GM21737 (cell line): Measurements from ENCODE around the gene PPIB.
A peak's percentile ranks its signal among the peaks of the same experiment; 100 is the strongest.

Experiments
- ATAC-seq: cut with Tn5 transposase; IDR thresholded peaks from one replicate; pipeline ENCODE4 v1.9.1; 2021; ENCODE audit warnings: mild to moderate bottlenecking, moderate library complexity; ENCODE audit not compliant: unreplicated experiment

PPIB gene

GRCh38 chr15:64158363-64159134 lies 4.3 kb downstream of the PPIB start:
- ATAC-seq, result no peak

DNA sequence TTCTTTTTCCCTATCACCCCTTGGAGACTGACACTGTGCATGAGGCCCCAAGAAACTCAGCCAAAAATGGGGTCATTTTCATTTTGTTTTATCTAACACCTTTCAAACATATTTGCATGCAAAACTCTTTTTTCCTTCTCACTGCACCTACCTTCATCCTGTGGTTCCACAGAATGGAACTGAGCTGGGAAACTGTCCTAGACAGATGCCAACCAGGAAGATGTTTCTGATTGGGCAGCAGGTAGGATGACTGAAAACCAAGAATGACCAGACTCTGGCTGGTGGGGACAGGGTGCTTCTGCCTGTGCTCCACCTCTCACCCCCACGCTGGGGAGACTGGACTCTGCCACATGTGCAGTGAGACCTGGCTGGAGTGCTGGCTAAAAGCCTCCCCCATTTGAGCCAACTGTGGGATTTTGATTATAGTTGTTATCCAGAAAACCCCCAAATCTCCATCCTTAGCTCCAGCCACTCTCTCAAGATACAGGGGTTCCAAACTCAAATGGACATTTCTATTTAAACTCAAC lies 5.2 kb downstream of the PPIB start:
- ATAC-seq, result no peak

GRCh38 chr15:64156652-64157331 lies 6.0 kb downstream of the PPIB start:
- ATAC-seq, result no peak

GRCh38 chr15:64155802-64156651 lies 6.8 kb downstream of the PPIB start:
- ATAC-seq, result no peak

DNA sequence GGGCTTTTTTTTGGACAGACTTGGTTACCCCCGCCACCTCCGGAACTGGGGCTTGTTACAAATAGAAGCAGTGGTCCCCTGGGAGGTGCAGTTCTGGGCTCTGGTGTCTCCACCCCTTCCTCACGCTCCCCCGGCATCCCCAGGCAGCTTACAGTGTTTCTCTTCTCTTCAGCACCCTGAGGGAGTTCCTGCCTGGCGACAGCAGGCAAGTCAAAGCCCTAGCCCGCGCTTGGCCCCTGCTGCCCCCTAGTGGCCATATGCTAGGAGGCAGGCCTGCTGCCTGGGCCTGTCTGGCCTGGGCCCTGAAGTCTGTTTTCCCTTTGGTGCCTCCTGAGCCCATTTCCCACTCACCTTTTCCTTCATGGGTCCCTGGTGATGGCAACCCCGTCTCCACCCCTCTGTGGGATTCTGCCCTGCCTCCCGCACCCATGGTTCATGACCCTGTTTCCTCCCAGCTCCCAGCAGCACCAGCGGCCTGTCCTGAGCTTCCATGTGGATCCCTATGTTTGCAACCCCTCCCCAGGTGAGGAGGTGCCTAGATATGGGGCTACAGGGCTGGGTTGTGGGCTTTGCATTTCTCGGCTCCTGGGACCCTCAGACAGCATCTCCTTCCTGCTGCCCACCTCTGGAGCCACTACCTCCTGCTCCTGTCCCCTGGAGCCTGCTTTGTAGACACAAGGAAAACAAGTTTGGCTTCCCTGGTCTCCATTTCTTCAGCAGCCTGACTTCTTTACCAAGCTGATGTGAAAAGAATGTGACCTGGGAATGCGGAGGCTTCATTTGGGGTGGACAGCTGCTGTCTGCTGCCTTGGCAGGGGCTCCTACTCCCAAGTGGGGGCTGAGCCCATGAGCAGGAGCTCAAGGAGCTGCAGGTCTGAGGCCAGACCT lies 9.1 kb downstream of the PPIB start:
- ATAC-seq, result peak; percentile 50

GRCh38 chr15:64152507-64153387 lies 10.1 kb downstream of the PPIB start:
- ATAC-seq, result peak; percentile 5

GRCh38 chr15:64151727-64152506 lies 10.9 kb downstream of the PPIB start, which contains the start of gene SNX22:
SNX22 (plus strand) TSS chr15:64151731; CDS start chr15:64151776, 45 bp downstream.
- ATAC-seq, result peak; percentile 11

DNA sequence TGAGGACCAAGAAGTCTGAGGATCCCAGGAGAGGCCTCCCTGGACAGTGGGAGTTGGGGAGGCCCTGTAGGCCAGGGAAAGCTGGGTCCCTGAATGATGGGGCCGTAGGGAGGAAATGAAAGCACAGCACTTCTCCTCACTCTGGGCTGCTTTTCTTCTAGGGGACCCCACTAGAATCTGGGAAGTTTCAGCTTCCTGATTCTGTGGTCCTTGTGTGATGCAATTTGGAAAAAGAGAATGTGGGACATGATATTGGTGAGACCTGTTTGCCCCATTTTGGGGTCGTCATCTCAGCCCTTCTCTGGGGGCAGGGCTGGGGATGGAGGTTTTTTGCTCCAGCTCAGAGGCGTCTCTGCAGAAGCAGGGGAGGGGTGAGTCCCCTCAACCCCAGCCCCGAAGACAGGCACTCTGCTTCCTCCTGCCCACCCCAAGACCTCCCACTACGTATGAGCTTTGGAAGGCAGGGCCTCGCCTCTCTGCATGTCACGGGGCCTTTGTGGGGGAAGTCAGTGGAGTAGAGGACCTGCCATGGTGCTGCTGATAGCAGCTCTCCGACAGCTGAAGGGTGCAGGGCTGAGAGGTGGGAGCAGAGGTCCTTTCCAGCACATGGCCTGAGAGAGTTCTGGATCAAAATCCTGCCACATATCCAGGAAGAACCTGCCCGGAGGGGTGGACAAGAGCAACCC lies 12.8 kb downstream of the PPIB start:
- no peak for ATAC-seq

DNA sequence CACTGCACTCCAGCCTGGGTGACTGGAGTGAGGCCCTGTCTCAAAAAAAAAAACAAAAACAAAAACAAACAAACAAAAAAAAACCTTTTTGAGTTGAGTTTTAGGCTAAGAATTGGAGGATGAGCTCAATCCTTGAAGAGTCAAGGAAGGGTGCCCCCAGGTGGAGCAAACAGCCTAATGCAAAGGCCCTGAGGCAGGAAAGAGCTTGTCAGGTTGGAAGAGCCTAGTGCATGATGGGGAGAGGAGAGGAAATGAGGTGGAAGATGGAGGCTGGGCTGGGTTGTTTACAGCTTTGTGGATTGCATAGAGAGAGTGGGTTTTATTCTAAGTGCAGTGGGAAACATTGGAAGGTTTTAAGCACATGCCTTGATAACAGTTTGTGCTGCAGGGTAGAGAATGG lies 13.4 kb downstream of the PPIB start:
- no peak for ATAC-seq

GRCh38 chr15:64148581-64148980 lies 14.2 kb downstream of the PPIB start:
- no peak for ATAC-seq

DNA sequence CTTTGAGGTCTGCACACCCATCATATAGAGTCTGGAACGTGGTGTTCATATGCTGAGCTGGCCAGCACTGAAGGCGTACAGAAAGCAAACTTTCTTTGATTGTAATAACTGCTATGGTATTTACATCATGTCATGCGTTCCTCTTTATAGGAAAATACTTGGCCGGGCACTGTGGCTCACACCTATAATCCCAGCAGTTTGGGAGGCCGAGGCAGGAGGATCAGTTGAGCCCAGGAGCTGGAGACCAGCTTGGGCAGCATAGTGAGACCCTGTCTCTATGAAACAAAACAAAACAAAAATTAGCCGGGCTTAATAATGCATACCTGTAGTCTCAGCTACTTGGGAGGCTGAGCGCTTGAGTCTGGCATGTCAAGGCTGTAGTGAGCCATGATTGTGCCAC lies 14.7 kb downstream of the PPIB start:
- no peak for ATAC-seq

DNA sequence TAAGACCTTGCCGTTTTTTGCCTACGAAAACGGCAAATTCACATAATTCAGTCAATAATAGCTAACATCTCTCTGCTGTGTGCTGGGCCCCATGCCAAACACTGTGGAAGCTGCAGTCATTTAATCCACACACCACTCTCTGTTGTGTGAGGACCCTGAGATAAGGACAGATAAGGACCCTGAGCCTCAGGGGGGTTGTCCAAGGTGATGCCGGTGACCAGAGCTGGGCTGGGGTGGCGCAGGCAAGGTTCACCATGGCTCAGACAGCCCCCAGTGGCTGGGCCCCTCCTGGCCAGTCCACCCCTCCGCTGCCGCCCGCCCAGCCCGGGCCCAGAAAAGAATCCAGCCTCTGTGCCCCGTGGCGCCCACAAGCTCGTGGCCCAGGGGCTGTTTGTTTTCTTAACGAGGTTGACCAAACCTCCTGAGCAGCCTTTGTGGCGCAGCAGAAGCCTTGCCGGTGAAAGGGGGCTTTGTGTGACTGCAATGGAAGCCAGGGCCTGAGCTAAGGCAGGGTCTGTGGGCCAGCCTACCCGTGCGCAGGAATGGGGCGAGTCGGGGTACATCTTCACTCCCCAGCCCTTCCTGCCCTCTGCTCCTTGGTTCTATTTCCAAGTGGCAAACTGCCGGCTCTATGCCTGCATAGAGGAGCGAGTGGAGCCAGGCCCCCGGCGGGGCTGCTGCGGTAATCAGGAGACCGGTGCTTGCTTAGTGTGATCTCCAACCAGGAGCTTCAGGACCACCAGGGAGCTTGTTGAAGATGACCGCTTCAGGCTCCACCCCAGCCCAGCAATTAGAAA lies 15.7 kb downstream of the PPIB start:
- ATAC-seq, result no peak

GRCh38 chr15:64146520-64146884 lies 16.3 kb downstream of the PPIB start:
- ATAC-seq, result no peak

DNA sequence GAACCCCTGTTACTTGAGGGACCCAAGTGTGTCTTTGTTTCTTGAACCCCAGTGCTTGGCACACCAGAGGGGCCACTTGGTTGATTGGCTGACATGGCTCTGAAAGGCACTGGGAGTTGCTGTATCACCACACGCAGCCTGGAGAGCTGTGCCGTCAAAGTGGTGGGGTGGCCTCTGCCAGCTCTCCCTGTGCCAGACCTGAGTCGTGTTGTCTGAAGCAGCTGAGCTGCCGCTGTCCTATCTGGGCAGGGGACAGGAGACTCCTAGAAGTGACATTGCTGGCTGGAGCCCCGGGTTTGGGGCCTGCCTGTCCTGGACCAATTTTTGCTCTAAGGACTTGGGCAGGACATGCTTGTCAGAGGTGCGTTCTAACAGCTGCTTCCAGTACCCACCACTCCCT lies 16.8 kb downstream of the PPIB start:
- ATAC-seq, result no peak

GRCh38 chr15:64144565-64145281 lies 18.1 kb downstream of the PPIB start:
- ATAC-seq, result peak; percentile 52

DNA sequence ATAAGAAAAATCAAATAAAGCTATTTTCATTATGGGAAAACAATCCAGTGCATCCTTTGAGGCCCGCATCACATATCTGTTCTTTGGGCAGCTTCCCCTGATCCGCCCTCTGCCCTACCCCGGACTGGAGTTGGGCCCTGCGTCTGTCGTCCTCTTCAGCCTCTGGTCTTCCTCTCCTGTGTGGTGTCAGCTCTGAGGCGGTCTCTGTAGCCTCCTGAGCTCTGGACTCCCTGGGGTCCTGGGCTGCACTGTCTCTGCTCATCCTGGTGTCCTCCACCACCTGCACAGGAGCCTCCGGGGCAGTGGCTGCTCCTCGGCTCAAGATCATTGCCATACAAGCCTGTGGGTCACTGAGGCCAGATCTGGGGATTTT lies 18.6 kb downstream of the PPIB start:
- no peak for ATAC-seq

GRCh38 chr15:64143276-64143675 lies 19.5 kb downstream of the PPIB start:
- ATAC-seq, result no peak
